NCI-H526 (cell line): ENCODE data around the gene TOM1.
"Not testable (repeated sequence)": the region's sequence is repeated elsewhere in the genome, so short reads cannot be mapped to it uniquely, and the experiment has no call there.

Experiments
- DNase-seq, 2 experiments: peaks; one replicate each; lab custom pipeline; 2025; lab: John Stamatoyannopoulos, UW

The TOM1 gene

DNA sequence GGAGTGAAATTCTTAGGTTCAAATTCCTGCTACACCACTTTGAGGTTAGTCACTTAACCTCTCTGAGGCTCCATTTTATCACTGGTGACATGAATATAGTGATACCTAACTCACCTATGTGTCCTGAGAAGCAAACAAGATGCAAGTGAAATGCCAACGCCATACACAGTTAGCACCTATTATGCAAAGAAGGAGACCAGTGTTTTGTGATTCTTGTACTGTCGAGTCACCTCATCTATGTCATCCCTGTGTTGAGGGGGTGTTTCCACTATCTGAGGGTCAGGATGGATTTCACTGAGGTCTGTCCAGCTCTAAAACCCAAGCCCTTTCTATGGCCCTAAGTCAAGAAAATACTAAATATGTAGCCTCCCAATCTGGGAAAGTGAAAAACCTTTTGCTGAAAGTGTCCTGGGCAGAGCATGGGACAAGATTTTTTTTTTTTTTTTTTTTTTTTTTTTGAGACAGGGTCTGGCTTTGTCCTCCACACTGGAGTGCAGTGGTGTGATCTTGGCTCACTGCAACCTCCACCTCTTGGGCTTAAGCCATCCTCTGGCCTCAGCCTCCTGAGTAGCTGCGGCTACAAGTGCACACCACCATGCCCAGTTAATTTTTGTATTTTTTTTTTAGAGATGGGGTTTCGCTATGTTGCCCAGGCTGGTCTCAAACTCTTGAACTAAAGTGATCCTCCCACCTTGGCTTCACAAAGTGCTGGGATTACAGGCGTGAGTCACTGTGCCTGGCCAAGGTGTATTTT lies 95.3 kb downstream of the TOM1 start:
- DNase-seq: no peak

DNA sequence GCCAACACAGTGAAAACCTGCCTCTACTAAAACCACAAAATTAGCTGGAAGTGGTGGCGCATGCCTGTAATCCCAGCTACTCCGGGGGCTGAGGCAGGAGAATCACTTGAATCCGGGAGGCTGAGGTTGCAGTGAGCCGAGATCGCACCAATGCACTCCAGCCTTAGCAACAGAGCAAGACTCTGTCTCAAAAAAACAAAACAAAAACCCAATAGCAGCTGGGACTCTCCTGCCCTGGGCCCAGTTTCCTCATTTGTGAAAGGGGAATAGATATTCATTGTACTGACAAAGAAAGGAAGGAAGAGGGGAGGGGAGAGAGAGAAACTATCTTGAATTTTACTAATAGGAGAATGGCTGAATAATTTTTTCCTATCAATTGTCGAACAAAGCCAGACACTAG lies 96.9 kb downstream of the TOM1 start:
- DNase-seq: not testable (repeated sequence)

- DNase-seq: no peak
Observed at GRCh38 chr22:35397095-35397904, 97.6 kb downstream of the TOM1 start.
